SK-N-MC (cell line): ENCODE data around the gene CAMK2B.
"Not testable (repeated sequence)": the region's sequence is repeated elsewhere in the genome, so short reads cannot be mapped to it uniquely, and the experiment has no call there.

Source experiments
- DNase-seq: peaks from one replicate; pipeline ENCODE4 v3.0.0-alpha.2; 2011; ENCODE audit warnings: low read depth, low spot score
- H3K27ac ChIP-seq: fragments of 200-600 bp; sonication (generic); 2 replicates; pipeline ENCODE4 v1.5.1; 2016; ENCODE audit warnings: mixed run types
- H3K36me3 ChIP-seq: fragments of 200-600 bp; sonication (generic); 2 replicates; pipeline ENCODE4 v1.6.1; 2017; ENCODE audit warnings: antibody characterized with exemption, low read length, mixed read lengths; ENCODE audit not compliant: insufficient read depth
- H3K4me3 ChIP-seq: fragments of 200-600 bp; sonication (generic); 2 replicates; pipeline ENCODE4 v1.5.1; 2016
- H3K9ac ChIP-seq: fragments of 200-600 bp; sonication (generic); 2 replicates; pipeline ENCODE4 v1.8.0; 2017; ENCODE audit warnings: mixed run types, mixed read lengths; ENCODE audit not compliant: insufficient read length
- H3K9me3 ChIP-seq: fragments of 200-600 bp; sonication (generic); 2 replicates; pipeline ENCODE4 v1.6.1; 2017; ENCODE audit warnings: low read depth, mild to moderate bottlenecking, antibody characterized with exemption, low read length, moderate library complexity, mixed read lengths
- EZH2 ChIP-seq: fragments of 200-600 bp; sonication (generic); IDR thresholded peaks from one replicate; pipeline ENCODE4 v1.6.1; 2017; ENCODE audit warnings: antibody characterized with exemption
- FOXP2 ChIP-seq: optimal IDR thresholded peaks from 2 replicates; pipeline ENCODE3; 2011; ENCODE audit warnings: mild to moderate bottlenecking, moderate library complexity; ENCODE audit not compliant: insufficient read depth; ENCODE audit errors: extremely low read length, control extremely low read depth
- POLR2AphosphoS5 ChIP-seq: IDR thresholded peaks from 2 replicates; pipeline ENCODE4 v1.6.1; 2012; ENCODE audit warnings: mild to moderate bottlenecking, low read depth, low read length, borderline replicate concordance

The CAMK2B gene

DNA sequence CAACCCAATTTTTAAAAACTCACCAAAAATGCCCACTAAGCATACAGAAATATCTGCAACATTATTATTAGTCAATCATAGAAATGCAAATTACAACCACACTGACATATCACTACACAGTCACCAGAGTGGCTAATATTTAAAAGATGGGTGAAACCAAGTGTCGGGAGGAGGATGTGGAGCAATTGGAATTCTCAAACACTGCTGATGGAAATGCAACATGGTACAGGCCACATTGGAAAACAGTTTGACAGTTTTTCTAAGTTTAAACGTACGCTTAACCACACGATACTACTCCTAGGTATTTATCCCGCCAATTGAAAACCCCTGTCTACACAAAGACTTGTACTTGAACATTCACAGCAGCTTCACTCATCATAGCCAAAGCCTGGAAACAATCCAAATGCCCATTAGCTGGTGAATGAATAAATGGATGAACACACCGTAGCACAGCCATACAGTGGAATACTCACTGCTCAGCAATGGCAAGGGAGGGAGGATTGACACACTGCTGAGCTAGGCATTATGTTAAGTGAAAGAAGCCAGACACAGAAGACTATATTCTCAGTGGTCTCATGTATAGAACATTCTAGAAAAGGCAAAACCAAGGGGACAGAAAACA lies 152.5 kb downstream of the CAMK2B start:
- H3K9me3 ChIP-seq: no peaks in the 10 kb centered on the region
- DNase-seq: no peak
- no peak overlapping the region for H3K27ac ChIP-seq
- H3K4me3 ChIP-seq: no peak overlapping the region
- no peak overlapping the region for H3K9ac ChIP-seq
- H3K36me3 ChIP-seq: no peaks in the 10 kb centered on the region
- TF ChIP-seq EZH2 (no peak), POLR2AphosphoS5 (no peak), FOXP2 (no peak)

DNA sequence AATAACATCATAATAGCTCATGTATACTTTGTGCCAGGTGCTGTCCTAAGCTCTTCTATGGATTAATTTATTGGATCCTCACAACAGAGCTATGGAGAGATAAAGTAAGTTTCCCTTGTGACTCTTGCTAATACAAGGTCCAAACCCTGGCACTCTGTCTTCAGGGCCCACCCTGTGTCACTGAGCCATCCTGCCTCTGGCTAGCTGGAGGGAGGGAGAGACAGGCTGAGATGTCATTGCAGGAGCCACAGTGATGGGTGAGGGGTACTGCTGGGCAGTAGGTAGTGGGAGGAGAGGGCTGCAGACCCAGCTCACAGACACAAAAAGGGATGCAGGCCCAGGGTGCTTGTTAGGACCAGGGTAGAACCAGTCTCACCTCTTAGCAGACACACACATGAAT lies 153.0 kb downstream of the CAMK2B start:
- no peak overlapping the region for H3K27ac ChIP-seq
- H3K36me3 ChIP-seq: no peaks in the 10 kb centered on the region
- TF ChIP-seq FOXP2: no peak
- TF ChIP-seq EZH2: no peak
- TF ChIP-seq POLR2AphosphoS5: no peak
- H3K9ac ChIP-seq: no peak overlapping the region
- DNase-seq: no peak
- H3K4me3 ChIP-seq: no peak overlapping the region
- no peaks in the 10 kb centered on the region for H3K9me3 ChIP-seq

DNA sequence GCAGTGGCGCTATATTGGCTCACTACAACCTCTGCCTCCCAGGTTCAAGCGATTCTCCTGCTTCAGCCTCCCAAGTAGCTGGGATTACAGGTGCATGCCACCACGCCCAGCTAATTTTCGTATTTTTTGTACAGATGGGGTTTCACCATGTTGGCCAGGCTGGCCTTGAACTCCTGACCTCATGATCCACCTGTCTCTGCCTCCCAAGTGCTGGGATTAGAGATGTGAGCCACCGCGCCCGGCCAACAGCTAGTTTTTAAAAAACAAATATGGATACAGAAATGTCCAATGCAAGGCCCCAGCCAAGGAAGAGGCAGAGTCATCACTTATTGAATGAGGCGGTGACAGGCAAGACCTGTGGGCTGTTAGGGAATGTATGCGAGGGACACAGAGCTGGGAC lies 153.5 kb downstream of the CAMK2B start:
- H3K9me3 ChIP-seq, H3K4me3 ChIP-seq: not testable (repeated sequence)

DNA sequence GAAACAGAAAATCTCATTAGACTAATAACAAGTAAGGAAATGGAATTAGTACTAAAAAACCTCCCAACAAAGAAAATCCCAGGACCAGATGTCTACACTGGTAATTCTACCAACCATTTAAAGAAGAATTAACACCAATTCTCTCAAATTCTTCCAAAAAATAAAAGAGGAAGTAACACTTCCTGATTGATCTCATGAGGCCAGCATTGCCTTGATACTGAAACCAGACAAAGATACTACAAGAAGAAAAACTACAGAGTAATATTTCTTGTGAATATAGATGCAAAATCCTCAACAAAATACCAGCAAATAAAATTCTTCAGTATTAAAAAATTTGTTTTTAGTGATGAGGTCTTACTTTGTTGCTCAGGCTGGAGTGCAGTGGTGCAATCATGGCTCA lies 157.5 kb downstream of the CAMK2B start:
- no peak for TF ChIP-seq POLR2AphosphoS5
- no peak for TF ChIP-seq EZH2
- no peak for TF ChIP-seq FOXP2
- DNase-seq: no peak
- no peak overlapping the region for H3K4me3 ChIP-seq
- H3K9ac ChIP-seq: no peak overlapping the region
- no peaks in the 10 kb centered on the region for H3K9me3 ChIP-seq
- no peak overlapping the region for H3K27ac ChIP-seq
- H3K36me3 ChIP-seq: no peaks in the 10 kb centered on the region

More for the DNA sequence above, 153.5 kb downstream of the CAMK2B start:
- H3K36me3 ChIP-seq, H3K27ac ChIP-seq, H3K9ac ChIP-seq, DNase-seq: not testable (repeated sequence)
